Measurements from ENCODE around the gene ZNF592. TPM values are rescaled to one million over a fixed set of nuclear protein-coding genes. Genes with fewer than 3 reads are reported as not detected.
"Not testable (repeated sequence)": the region's sequence is repeated elsewhere in the genome, so short reads cannot be mapped to it uniquely, and the experiment has no call there.

ZNF592 gene
- total and polyA plus RNA-seq, 11 donors: 9.7 to 28.6 (median 21.2) TPM

DNA sequence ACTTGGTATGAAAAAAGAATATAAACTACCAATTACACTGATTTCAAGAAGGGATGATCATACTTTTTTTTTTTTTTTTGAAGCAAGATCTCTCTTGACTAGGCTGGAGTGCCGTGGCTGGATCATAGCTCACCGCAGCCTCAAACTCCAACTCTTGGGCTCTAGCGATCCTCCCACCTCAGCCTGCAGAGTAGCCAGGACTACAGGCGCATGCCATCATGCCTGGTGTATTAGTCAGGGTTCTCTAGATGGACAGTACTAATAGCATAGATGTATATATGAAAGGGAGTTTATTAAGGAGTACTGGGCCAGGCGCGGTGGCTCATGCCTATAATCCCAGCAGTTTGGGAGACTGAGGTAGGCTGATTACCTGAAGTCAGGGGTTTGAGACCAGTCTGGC is 21.0 kb upstream of the ZNF592 start:
- no peak for ATAC-seq
- peaks cover 0 to 28% (median 9%) of the 10 kb centered on the region in 12 donors for H3K4me1 ChIP-seq
- no peaks in the 10 kb centered on the region for H3K9me3 ChIP-seq
- H3K27ac ChIP-seq: no peak overlapping the region
- DNase-seq: no peak
- no peaks in the 10 kb centered on the region for H3K36me3 ChIP-seq
- H3K27me3 ChIP-seq: no peaks in the 10 kb centered on the region
- TF ChIP-seq, protein P1, sequence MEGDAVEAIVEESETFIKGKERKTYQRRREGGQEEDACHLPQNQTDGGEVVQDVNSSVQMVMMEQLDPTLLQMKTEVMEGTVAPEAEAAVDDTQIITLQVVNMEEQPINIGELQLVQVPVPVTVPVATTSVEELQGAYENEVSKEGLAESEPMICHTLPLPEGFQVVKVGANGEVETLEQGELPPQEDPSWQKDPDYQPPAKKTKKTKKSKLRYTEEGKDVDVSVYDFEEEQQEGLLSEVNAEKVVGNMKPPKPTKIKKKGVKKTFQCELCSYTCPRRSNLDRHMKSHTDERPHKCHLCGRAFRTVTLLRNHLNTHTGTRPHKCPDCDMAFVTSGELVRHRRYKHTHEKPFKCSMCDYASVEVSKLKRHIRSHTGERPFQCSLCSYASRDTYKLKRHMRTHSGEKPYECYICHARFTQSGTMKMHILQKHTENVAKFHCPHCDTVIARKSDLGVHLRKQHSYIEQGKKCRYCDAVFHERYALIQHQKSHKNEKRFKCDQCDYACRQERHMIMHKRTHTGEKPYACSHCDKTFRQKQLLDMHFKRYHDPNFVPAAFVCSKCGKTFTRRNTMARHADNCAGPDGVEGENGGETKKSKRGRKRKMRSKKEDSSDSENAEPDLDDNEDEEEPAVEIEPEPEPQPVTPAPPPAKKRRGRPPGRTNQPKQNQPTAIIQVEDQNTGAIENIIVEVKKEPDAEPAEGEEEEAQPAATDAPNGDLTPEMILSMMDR (IDR thresholded peaks at IDR 0.05): no peak
- TF ChIP-seq POLR2A (IDR thresholded peaks at IDR 0.05): no peak
- no peak overlapping the region for H3K4me3 ChIP-seq
- intact Hi-C loops (cut with DNase I): loop anchor here in 1 of 10 donors (10.0 kb wide), 1 partner anchor 57 kb away; no protein-coding TSS in a partner anchor
- 88 to 96% (median 96%) methylated on average over 6 of the region's 6 CpGs for WGBS, 4 donors

DNA sequence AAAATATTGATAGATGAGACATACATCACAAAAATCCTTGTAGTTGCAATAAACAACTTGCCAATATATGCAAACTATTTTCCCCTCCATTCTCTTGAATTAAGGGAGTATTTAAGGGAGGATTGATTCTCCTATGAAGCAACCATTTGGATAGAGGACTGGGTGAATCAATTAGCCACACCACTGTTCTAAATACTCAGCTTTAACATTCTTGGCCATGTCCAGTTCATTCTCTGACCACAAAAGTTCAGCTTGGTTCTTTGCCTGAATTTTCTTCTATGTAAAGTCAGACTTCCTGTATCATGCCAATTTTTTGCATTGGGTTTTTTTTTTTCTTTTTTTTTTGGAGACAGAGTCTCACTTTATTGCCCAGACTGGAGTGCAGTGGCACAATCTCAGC is 16.6 kb upstream of the ZNF592 start:
- intact Hi-C loops (cut with DNase I): no loop called here
- peaks cover 0 to 34% (median 0%) of the 10 kb centered on the region in 12 donors for H3K4me1 ChIP-seq
- no peaks in the 10 kb centered on the region for H3K9me3 ChIP-seq
- H3K4me3 ChIP-seq: no peak overlapping the region
- no peak overlapping the region for H3K27ac ChIP-seq
- DNase-seq (no peak), ATAC-seq (no peak)
- no peaks in the 10 kb centered on the region for H3K27me3 ChIP-seq
- TF ChIP-seq, protein P1 (IDR thresholded peaks at IDR 0.05): no peak
- no peak for TF ChIP-seq POLR2A (IDR thresholded peaks at IDR 0.05)
- no peaks in the 10 kb centered on the region for H3K36me3 ChIP-seq

DNA sequence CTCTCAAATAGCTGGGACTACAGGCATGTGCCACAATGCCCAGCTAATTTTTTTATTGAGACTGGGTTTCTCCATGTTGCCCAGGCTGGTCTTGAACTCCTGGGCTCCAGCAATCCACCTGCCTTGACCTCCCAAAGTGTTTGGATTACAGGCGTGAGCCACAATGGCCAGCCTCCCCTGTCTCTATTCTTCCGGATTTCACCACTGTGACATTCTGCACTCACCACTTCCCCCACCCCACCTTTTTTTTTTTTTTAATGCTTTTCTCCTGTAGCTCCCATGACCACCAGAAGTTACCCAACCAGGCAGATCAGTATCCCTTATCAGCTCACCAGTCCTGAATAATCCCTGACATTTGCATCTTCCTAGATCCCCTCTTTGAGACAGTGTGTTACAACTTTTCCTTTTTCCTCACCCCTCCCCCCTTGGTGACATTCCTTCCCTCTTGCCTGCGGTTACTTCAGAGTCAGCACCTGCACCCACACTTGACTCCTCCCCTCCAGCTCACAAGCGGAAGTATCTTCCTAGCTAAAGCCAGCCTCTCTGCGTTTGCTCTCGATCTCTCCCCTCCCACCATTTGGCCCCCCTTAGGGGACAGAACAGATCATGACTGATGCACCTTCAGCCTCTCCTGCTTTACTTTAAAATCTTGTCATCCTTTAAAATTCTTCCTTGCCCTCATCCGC is 13.5 kb upstream of the ZNF592 start:
- Histone ChIP-seq H3K4me1 (peaks cover 0 to 28% (median 0%) of the 10 kb centered on the region in 12 donors), H3K27me3 (no peaks in the 10 kb centered on the region), H3K9me3 (no peaks in the 10 kb centered on the region), H3K36me3 (no peaks in the 10 kb centered on the region), H3K4me3 (peak overlapping the region in 2 of 12 donors; percentile 12 to 21), H3K27ac (peak overlapping the region in 1 of 12 donors; percentile 89)
- DNase-seq (peak in 4 of 5 donors; percentile 32 to 52 (median 48)), ATAC-seq (peak in 3 of 4 donors; percentile 72 to 83 (median 78))
- 63 to 79% (median 76%) methylated on average over 7 of the region's 7 CpGs for WGBS, 4 donors
- intact Hi-C loops (cut with DNase I): no loop called here
- no peak for TF ChIP-seq POLR2A (IDR thresholded peaks at IDR 0.05)
- TF ChIP-seq, protein P1 (IDR thresholded peaks at IDR 0.05): no peak

DNA sequence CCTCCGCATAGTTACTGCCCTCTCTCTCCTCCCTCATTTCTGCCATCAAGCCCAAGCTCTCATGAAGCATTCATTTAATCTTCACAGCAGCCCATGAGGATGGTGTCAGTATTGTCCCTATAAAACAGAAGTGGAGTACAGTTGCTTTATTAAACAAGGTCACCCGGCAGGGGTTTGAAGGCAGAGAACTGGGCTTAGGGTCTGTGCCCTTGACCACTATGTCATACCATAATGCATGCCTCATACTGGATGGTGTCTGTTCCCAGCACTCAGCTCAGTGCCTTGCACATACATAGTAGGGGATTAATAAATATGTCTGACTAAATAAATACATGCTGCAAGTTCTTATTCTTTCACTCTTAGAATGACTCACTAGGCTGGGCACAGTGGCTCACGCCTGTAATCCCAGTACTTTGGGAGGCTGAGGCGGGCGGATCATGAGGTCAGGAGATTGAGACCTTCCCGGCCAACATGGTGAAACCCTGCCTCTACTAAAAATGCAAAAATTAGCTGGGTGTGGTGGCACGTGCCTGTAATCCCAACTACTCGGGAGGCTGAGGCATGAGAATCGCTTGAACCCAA is 12.8 kb upstream of the ZNF592 start:
- Histone ChIP-seq H3K4me1 (peaks cover 0 to 28% (median 0%) of the 10 kb centered on the region in 12 donors), H3K27ac (peak overlapping the region in 1 of 12 donors; percentile 89), H3K4me3 (peak overlapping the region in 2 of 12 donors; percentile 12 to 21)
- ATAC-seq: peak in 2 of 4 donors; percentile 15 to 16
- DNase-seq; H3K9me3 ChIP-seq; H3K36me3 ChIP-seq; intact Hi-C loops (cut with DNase I); H3K27me3 ChIP-seq: not testable (repeated sequence)
- WGBS, 4 donors: 86 to 91% (median 89%) methylated on average over 9 of the region's 9 CpGs

Data from heart left ventricle (tissue), 16 donors.